Stimulated activated CD4-positive, alpha-beta T cell treated with anti-CD3 and anti-CD28 coated beads, Interleukin-4, amount 100 ng/mL, for 1 hour (primary cell): ENCODE results near the gene AVL9.

ENCODE experiments used
- DNase-seq: peaks from one replicate; pipeline ENCODE4 v3.0.0-alpha.2; 2020

The AVL9 gene

GRCh38 chr7:32535162-32535702 is 39.9 kb downstream of the AVL9 start:
- no peak for DNase-seq

DNA sequence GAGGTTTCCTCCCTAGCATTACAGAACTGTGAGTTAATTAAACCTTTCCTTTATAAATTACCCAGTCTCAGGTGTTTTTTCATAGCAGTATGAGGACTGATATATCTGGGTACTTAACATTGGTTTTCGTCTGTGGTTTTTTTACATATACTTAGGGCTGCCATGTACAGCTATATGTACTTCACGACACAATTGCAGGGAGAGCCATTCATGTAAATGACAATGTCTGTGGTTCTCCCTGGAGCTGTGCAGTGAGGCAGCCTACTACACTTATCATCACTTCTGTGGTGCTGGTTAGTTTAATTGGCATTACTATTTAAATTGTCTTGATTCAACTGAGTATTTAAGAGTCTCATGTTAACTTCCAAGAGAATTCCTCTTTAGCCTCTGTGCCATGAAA is 40.7 kb downstream of the AVL9 start:
- no peak for DNase-seq

DNA sequence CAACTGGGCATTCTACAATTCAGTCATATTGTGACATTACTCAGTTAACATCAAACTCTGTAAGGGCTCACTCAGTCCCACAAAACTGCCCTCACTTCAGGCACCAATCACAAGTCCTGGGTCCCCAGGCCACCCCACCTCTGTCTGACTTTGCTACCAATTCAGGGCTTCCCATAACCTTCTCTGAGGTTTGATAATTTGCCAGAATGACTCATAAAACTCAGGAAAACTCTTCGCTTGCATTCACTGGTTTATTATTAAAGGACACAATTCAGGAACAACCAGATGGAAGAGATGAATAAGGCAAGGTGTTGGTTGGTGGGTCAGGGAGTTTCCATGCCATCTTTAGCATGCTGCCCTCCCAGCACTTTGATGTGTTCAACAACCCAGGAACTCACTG is 41.3 kb downstream of the AVL9 start:
- DNase-seq = no peak

DNA sequence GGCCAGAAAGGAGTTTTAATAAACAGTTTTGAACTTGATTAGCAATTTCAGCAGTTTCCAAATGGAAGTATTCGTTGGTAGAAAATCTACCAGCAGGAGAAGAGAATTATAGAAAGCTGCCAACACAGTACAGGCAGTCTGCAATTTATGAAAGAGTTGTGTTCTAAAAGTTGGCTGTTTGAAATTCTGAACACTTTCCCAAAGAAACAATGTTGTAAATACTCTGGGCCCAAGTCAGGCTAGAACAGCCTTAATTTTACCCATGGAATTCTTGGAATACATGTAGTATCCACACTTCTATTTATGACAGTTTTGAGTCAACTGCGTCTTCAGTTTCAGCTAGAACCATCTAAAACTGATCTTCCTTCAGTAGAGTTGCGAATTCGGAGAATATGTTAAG is 42.5 kb downstream of the AVL9 start:
- no peak for DNase-seq

- DNase-seq = no peak
Measured at GRCh38 chr7:32539366-32539765, 44.1 kb downstream of the AVL9 start.

DNA sequence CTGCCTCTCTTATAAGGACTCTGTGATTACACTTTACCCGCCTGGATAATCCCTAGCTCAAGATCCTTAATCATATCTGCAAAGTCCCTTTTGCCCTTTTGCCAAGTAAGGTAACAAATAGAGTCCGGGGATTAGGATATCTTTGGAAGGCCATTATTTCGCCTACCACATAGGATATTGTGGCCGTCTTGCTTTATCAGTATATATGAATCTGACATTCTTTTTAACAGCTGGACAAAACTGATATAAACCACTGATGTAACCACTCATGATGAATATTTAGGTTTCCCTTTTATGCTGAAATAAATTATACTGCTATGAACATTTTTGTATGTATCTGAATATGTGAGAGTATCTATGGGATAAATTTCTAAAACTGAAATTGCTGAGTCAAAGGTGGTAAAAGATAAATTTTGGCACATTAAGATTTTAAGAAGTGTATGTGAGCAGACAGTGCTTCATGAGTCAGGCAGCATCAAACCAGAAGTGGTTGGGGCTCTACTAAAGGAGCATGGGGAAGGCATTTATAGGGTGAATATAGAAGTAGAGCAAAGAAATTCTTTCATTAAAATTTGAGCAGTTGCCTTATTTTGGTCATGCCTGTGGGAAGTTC is 44.7 kb downstream of the AVL9 start:
- DNase-seq = no peak

DNA sequence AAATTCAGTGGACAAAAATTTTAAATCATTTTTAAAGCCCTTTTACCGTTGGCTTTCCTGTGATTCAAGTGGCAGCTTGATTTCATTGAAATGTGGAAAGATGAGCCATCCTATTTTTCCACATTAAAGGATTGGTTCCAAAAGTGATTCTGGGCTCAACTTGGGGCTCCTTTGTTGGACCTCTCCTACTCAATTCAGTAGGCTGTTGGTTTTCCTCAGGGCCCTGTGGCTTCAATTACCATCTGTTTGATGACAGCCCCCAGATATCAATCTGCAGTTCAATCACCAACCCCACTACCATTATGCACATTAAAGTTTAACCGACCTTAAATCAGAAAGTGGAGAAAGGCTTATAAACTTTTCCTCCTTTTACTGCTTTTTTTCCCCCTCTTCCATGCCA is 47.3 kb downstream of the AVL9 start:
- DNase-seq = no peak

GRCh38 chr7:32559480-32559879 is 64.2 kb downstream of the AVL9 start:
- no peak for DNase-seq

- no peak for DNase-seq
Measured at GRCh38 chr7:32560075-32560474, 64.8 kb downstream of the AVL9 start.

DNA sequence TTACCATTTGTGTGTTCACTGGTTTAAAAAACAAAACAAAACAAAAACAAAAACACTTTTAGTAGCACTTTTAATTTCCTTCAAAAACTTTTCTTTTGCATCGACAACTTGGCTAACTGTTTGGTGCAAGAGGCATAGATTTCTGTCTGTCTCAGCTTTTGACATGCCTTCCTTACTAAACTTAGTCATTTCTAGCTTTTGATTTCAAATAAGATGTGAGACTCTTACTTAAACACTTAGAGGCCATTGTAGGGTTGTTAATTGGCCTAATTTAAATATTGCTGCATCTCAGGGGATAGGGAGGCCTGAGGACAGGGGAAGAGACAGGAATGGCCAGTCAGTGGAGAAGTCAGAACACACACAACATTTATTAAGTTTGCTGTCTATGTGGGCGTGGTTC is 66.3 kb downstream of the AVL9 start:
- DNase-seq = no peak

GRCh38 chr7:32564542-32564941 is 69.3 kb downstream of the AVL9 start:
- no peak for DNase-seq

DNA sequence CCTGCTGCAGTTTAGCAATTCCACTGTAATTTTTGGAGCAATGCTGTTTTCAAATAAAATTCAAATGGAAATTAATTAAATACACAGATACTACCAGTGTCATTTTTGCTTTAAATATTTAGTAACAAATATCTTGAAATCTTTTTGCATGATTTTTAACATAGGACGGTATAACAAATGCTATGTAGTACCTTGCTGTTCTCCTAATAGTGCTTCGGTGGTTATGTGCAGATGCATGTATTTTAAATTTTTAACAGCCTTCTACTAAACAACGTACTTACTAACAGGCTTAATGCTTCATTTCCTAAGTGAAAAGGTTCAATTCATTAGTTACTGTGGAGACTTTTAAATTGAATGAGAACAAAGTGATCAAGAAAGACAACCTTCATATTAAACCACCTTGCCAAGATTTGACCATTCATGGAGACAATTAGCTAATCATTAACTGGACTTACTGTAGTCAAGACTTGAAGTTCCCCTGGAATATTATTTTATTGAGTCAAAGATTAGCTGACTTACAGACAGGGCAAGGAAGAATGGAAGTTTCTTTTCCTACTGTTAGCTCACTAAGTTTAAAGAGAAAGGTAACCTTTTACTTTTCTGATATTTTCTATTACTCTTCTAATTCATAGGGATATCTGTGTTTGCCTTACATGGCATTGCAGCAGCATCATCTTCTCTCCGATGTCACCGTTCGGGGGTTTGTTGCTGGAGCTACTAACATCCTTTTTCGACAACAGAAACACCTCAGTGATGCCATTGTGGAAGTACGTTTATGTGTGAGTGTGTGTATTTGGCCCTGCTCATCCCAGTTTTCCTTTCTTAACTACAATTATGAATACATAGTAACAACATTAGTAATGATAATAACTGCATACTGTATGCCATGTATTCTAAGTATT is 74.3 kb downstream of the AVL9 start:
- DNase-seq = no peak

- no peak for DNase-seq
Measured at GRCh38 chr7:32573110-32573687, 77.9 kb downstream of the AVL9 start.

DNA sequence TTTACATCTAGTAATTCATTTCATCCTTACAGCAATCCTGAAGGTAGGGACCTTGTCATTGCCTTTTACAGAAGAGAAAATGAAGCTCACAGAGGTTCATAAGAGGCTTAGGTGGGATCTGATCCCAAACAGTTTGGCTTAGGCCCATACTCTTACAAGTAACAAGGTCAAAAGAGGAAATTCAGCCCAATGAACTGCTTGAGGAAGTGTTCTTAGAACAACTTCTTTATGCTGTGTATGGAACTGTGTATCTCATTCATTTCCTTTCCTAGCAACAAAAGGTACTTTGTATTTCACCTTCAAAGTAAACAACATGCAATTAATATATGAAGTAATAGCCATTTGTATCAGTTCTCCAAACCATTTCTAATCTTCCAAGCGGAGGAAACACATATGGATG is 79.3 kb downstream of the AVL9 start:
- no peak for DNase-seq

DNA sequence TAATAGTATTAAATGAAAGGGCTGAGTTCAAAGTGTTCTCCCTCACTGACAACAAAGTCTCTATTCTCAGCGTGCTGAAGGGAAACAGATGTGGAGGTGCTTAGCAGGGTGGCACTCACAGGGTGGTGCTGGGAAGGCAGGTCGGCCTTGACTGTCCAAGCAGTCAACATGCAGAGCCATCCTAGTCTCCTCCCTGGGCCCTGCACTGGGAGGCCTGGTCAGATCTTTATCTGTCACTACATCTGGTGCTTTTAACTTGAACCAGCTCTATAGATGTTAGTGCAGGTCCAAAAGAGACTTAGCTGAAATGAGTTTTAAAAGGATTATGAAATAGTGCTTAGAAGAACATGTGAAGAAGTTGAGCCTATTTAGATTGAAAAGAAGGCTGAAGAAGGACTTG is 82.1 kb downstream of the AVL9 start:
- DNase-seq = no peak

GRCh38 chr7:32579776-32580175 is 84.5 kb downstream of the AVL9 start:
- DNase-seq = no peak

- DNase-seq = no peak
Measured at GRCh38 chr7:32580646-32581045, 85.4 kb downstream of the AVL9 start.

- DNase-seq = no peak
Measured at GRCh38 chr7:32582036-32582435, 86.7 kb downstream of the AVL9 start.

GRCh38 chr7:32583791-32584190 is 88.5 kb downstream of the AVL9 start:
- no peak for DNase-seq

DNA sequence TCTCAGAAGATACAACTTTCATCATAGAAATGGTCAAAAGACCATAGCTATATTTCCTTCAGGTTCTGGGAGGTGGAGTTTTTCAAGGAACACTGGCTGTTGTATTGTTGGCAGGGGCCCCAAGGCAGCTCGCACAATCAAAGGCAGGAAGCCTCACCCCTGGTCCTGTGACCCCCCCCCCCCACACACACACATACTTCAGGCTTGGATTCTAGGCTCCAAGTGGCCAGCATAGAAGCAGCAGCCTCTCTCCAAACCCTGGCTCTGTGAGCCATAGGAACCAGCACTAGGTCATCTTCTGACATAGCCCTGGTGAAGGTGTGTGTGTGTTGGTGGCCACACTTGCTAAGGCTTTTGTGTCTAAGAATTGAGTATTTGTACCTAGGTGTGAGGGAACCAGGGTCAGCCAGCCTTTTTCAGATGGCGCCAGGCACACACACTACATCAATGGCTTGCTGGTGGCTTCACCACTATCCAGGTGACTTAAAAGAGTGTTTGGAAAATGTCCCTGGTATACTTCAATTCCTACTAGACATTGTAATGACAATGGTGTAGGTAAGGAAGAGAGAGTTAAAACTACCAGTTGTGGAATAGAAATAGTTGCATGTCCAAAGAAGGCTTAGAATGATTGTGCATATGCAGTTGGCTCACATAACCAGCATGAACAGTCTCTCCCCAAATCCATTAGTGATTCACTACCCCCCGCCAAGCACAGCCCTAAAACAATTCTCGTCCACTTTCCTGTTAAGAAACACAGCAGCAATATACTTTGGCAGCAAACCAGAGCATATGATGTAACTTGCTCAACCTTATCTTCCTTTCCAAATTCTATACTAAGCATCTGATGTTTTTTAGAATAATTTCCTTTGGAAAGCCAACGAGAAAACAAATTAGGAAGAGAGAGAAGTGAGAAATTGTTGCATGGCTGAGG is 91.3 kb downstream of the AVL9 start:
- DNase-seq = no peak

DNA sequence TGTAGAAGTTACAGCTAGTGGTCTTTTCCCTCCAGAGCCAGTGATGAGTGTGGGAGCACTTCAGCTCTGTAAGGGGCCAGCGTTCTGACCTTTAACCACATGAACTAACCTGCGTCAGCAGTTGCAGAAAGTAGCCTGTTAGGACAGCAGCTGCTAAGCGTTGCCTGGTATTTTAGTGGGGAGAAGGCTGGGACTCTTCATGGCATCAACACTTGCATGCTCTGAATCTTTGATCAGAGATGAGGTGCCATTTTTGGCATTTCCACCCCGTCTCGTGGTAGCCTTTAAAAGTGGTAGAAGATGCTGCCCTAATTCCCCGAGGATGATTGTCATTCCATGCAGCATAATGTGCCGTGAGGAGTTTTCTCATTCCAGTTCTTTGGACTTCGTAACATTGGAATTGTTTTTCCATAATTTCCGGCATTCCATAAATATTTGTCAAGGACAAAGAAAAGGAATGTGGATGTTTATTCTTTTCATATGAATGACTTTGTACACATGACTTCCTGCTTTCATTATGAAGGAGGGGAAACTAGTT is 92.2 kb downstream of the AVL9 start:
- no peak for DNase-seq

DNA sequence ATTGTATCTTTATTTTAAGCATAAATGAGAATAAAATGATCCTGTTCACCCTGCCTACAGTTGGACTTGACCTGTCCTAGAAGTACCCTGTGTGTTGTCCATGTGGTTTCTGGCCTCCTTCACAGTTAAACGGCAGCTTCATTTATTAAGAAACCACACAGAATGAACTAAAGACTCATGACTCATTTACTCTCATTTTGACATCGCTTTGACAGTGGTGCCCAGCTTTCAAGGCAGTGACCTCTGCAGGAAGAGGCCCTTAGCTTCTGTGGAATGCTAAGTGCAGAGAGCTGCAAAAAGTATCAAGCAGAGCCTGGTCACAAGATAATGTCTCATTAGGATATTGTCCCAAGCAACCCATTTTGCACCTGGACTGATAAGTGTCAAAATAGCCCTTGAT is 93.4 kb downstream of the AVL9 start:
- DNase-seq = no peak

DNA sequence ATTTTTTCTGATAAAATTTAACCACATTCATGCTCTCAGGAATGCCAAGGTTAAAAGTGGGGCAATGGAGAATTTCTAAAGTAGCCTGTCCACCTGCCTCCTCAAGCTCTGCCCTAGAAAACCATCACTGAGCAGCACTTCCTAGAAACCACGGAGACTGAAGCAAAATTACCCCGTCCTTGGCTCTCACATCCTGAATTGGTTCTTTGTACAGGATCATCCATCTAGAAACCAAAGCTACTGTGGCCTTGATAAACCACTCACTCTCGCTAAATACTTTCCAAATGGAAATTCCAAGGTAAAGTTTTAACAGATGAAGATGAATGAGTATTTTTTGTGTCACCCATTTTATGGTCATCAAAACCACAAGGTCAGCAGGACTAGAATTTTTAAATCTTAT is 96.6 kb downstream of the AVL9 start:
- no peak for DNase-seq
